Measurements from ENCODE around the gene FGFBP3. TPM values are rescaled to one million over a fixed set of nuclear protein-coding genes. Genes with fewer than 3 reads are reported as not detected.

The FGFBP3 gene
- 1 to 10 TPM; 1.6 to 2.1 TPM for total RNA-seq

DNA sequence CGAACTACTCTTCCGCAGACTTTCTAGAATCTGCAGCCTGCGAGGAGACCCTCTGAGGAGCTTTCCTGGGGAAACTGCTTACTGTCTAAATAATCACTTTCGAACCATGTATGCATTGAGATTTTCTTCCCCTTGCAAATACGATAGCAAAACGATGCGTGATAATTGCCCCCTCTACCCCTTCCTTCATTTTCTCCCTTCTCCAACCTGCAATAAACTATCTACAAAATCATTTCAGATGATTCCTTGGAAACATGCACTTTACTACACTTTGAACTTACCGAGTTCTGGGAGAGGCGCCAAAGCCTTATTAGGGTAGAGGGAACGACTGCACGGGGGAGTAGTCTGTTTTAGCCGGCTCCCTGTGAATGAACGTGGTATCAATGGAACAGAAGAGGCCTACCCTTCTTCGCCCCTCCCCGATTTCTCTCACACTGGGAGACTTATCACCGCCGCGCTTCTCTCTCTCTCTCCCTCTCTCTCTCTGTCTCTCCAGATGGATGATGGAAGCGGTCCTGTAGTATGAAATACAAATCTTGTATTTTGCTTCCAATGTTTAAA, at the start of gene FGFBP3:
Gene FGFBP3 (minus strand): TSS at position 370 of the 561 bp plus-strand sequence. CDS start 517 bp downstream, outside the sequence.

GRCh38 chr10:91923371-91924211, 14.3 kb upstream of the FGFBP3 start, which contains the start of gene BTAF1:
TSS of gene BTAF1 (plus strand) at chr10:91923770. CDS start at chr10:91924077, 307 bp downstream.

Other genes with a start within 250 kb of the FGFBP3 start
- gene TNKS2, start 111.1 kb downstream of the FGFBP3 start, total RNA-seq = 10 to 100 TPM; 38.4 TPM
- 10 to 100 TPM; 51.9 to 53.3 TPM for gene BTAF1, start 14.3 kb upstream of the FGFBP3 start, total RNA-seq